Measurements from ENCODE around the gene XYLT1. TPM values are rescaled to one million over a fixed set of nuclear protein-coding genes. Genes with fewer than 3 reads are reported as not detected.

The XYLT1 gene
- total and polyA plus RNA-seq, 9 of the 15 experiments (the other 6 are each of a cell fraction or from before 2014, with no cell fraction given) = 0.03 to 0.09 (median 0.08) TPM; not detected in 6

DNA sequence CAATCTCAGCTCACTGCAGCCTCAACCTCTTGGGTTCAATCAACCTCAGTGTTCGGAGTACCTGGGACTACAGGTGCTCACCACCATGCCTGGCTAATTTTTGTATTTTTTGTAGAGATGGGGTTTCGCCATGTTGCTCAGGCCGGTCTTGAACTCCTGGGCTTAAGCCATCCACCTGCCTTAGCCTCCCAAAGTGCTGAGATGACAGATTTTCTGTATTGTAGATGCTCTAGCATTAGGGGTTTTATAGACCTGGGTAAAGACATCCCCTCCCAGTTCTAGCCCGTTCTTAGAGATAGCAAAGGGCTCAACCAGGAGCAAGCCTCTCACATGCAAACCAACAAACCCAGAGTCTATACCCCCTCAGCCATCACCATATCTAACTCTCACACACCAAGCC is 57.3 kb downstream of the XYLT1 start (continued):
- TF ChIP-seq, protein P1, sequence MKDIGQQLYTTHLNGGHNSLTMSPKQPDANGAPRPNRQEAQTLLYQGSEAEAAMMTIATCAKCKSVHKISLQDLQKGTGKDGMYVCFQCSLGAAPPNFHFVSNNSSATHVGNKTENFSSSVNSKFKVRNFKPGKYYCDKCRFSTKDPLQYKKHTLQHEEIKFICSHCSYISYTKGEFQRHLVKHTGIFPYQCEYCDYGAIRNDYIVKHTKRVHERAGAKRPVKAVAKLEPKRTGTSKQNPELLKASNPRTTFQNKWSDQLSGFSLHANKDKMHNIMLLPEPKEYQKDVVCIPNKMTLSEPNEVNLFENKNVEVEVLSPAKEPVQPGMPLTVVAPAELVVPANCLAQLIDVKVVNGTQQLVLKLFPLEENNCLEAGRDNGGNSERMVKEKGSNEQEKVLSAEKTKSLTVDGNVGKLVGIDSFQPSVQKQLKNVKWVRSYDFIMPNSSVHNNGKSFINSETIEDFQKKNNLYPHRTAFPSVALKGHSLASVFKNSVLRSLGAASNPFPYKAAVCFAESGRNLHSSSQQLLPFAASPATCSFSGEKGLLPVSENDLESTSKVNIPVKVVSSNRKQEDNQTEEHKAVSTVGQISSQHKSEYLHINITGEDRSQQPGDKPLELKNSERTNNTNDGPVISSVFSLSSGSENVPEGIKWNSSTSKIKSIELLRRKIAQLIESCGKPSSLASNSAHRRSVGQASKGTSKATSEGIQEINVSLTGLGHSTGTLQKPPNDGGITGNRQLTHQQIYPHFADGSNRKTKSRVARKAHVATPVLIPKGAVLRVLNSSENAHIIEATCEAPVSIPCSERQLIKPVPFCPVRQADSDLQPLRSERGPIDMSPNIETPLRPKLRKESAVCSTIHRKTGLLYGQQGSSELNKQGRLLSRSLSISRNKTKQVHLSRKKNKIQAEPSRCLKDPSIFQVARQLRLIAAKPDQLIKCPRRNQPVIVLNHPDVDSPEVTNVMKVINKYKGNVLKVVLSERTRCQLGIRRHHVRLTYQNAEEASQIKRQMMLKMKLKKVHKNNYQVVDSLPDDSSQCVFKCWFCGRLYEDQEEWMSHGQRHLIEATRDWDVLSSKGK (CRISPR knock-in tag; IDR thresholded peaks at IDR 0.05) = no peak
- TF ChIP-seq FOXP1 (CRISPR knock-in tag; IDR thresholded peaks at IDR 0.05) (no peak), MCM7 (IDR thresholded peaks at IDR 0.05) (no peak), EWSR1 (IDR thresholded peaks at IDR 0.05; ENCODE audit: borderline replicate concordance, low read depth, partially characterized antibody) (no peak), IFI16 (CRISPR knock-in tag; IDR thresholded peaks at IDR 0.05) (no peak), ZNF316 (IDR thresholded peaks at IDR 0.05) (peak; percentile 71), TBL1XR1 (IDR thresholded peaks at IDR 0.05; ENCODE audit: low read length in 2 of 2) (no peak), ZNF282 (CRISPR knock-in tag; IDR thresholded peaks at IDR 0.05) (no peak), MAFF (IDR thresholded peaks at IDR 0.05; ENCODE audit: low read length) (peak; percentile 35), CSDE1 (IDR thresholded peaks at IDR 0.05) (no peak), PHTF2 (CRISPR knock-in tag; IDR thresholded peaks at IDR 0.05) (no peak), POLR3G (IDR thresholded peaks at IDR 0.05; ENCODE audit: extremely low read depth, insufficient read length, insufficient replicate concordance) (no peak)
- TF ChIP-seq, protein P2, sequence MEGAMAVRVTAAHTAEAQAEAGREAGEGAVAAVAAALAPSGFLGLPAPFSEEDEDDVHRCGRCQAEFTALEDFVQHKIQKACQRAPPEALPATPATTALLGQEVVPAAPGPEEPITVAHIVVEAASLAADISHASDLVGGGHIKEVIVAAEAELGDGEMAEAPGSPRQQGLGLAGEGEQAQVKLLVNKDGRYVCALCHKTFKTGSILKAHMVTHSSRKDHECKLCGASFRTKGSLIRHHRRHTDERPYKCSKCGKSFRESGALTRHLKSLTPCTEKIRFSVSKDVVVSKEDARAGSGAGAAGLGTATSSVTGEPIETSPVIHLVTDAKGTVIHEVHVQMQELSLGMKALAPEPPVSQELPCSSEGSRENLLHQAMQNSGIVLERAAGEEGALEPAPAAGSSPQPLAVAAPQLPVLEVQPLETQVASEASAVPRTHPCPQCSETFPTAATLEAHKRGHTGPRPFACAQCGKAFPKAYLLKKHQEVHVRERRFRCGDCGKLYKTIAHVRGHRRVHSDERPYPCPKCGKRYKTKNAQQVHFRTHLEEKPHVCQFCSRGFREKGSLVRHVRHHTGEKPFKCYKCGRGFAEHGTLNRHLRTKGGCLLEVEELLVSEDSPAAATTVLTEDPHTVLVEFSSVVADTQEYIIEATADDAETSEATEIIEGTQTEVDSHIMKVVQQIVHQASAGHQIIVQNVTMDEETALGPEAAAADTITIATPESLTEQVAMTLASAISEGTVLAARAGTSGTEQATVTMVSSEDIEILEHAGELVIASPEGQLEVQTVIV (CRISPR knock-in tag; IDR thresholded peaks at IDR 0.05; ENCODE audit: borderline replicate concordance) = no peak
- TF ChIP-seq, protein P3, sequence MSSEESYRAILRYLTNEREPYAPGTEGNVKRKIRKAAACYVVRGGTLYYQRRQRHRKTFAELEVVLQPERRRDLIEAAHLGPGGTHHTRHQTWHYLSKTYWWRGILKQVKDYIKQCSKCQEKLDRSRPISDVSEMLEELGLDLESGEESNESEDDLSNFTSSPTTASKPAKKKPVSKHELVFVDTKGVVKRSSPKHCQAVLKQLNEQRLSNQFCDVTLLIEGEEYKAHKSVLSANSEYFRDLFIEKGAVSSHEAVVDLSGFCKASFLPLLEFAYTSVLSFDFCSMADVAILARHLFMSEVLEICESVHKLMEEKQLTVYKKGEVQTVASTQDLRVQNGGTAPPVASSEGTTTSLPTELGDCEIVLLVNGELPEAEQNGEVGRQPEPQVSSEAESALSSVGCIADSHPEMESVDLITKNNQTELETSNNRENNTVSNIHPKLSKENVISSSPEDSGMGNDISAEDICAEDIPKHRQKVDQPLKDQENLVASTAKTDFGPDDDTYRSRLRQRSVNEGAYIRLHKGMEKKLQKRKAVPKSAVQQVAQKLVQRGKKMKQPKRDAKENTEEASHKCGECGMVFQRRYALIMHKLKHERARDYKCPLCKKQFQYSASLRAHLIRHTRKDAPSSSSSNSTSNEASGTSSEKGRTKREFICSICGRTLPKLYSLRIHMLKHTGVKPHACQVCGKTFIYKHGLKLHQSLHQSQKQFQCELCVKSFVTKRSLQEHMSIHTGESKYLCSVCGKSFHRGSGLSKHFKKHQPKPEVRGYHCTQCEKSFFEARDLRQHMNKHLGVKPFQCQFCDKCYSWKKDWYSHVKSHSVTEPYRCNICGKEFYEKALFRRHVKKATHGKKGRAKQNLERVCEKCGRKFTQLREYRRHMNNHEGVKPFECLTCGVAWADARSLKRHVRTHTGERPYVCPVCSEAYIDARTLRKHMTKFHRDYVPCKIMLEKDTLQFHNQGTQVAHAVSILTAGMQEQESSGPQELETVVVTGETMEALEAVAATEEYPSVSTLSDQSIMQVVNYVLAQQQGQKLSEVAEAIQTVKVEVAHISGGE (CRISPR knock-in tag; IDR thresholded peaks at IDR 0.05) = no peak

Data from K562 (cell line).